B cell (primary cell): ENCODE measurements around the gene CDKN2D. TPM values are rescaled to one million over a fixed set of nuclear protein-coding genes. Genes with fewer than 3 reads are reported as not detected.

Experiments
- ATAC-seq: fragments of 200-7000 bp; cut with Tn5 transposase; one replicate; pipeline ENCODE4 v1.10.0; 2021; ENCODE audit warnings: low read depth, mild to moderate bottlenecking, moderate number of reproducible peaks, moderate library complexity
- CTCF ChIA-PET: fragments of 350-600 bp; sonication (Branson Sonifier 250); formaldehyde crosslinking; loops from one replicate; lab custom pipeline; 2021; ENCODE audit warnings: antibody characterized with exemption, inconsistent platforms; lab: Charles Lee
- POLR2A ChIA-PET: fragments of 350-600 bp; sonication (Branson Sonifier 250); formaldehyde crosslinking; loops from one replicate; lab custom pipeline; 2021; ENCODE audit warnings: antibody characterized with exemption; lab: Charles Lee
- DNase-seq: peaks from one replicate; pipeline ENCODE4 v3.0.0; 2013
- H2AFZ ChIP-seq: 2 replicates; pipeline ENCODE4 v1.6.1; 2012; ENCODE audit warnings: mild to moderate bottlenecking, low read depth, low read length; ENCODE audit not compliant: insufficient read depth, poor library complexity, severe bottlenecking
- H3K27ac ChIP-seq, 2 donors: 1 replicate in 1 of 2; 2 replicates in 1 of 2; pipeline ENCODE4 v1.5.1; 2012 to 2013; ENCODE audit warnings: low read length in 2 of 2, mild to moderate bottlenecking in 2 of 2, moderate library complexity in 1 of 2
- H3K27me3 ChIP-seq, 4 experiments: fragments of 200-600 bp in 1 of 4; sonication (generic) in 1 of 4; replicated peaks in 1 of 4; 1 replicate in 2 of 4; 2 replicates in 2 of 4; pipeline versions ENCODE4 v1.6.1 to v1.7.0; 2013 to 2016; ENCODE audit warnings: low read length in 3 of 4, mild to moderate bottlenecking in 2 of 4, mixed read lengths in 1 of 4, moderate library complexity in 1 of 4; ENCODE audit not compliant: insufficient read depth in 4 of 4, control insufficient read depth in 3 of 4; ENCODE audit errors: control extremely low read depth in 1 of 4
- H3K36me3 ChIP-seq, 2 experiments: replicated peaks in 1 of 2; 1 replicate in 1 of 2; 2 replicates in 1 of 2; pipeline versions ENCODE4 v1.6.1 to v1.7.1; 2013; ENCODE audit warnings: low read length in 1 of 2; ENCODE audit not compliant: insufficient read depth in 2 of 2, control insufficient read depth in 1 of 2; ENCODE audit errors: control extremely low read depth in 1 of 2, extremely low read depth in 1 of 2
- H3K4me1 ChIP-seq, 2 donors: fragments of 200-600 bp in 1 of 2; sonication (generic) in 1 of 2; 1 replicate in 1 of 2; 2 replicates in 1 of 2; pipeline versions ENCODE4 v1.5.1 to v1.6.1; 2013 to 2017; ENCODE audit warnings: low read length in 2 of 2; ENCODE audit not compliant: control insufficient read depth in 2 of 2, insufficient read depth in 2 of 2
- H3K4me2 ChIP-seq: replicated peaks from 2 replicates; pipeline ENCODE3; 2012; ENCODE audit warnings: mild to moderate bottlenecking, low read depth, low read length; ENCODE audit not compliant: poor library complexity, severe bottlenecking
- H3K4me3 ChIP-seq, 5 experiments: fragments of 200-600 bp in 1 of 5; sonication (generic) in 1 of 5; 1 replicate in 3 of 5; 2 replicates in 2 of 5; pipeline versions ENCODE4 v1.5.1 to v1.7.0; 2011 to 2016; ENCODE audit warnings: low read length in 4 of 5, mild to moderate bottlenecking in 4 of 5, low read depth in 2 of 5, control low read depth in 1 of 5, moderate library complexity in 1 of 5; ENCODE audit not compliant: insufficient read depth in 1 of 5; ENCODE audit errors: control extremely low read depth in 1 of 5, extremely low read depth in 1 of 5
- H3K79me2 ChIP-seq: fragments of 200-600 bp; sonication (generic); one replicate; pipeline ENCODE4 v1.6.0; 2016; ENCODE audit warnings: low read length; ENCODE audit not compliant: control insufficient read depth, insufficient read depth
- H3K9ac ChIP-seq: fragments of 200-600 bp; sonication (generic); 2 replicates; pipeline ENCODE4 v1.6.1; 2017; ENCODE audit warnings: mild to moderate bottlenecking, low read length, moderate library complexity
- H3K9me3 ChIP-seq, 3 donors: one replicate each; pipeline versions ENCODE4 v1.6.1 to v1.7.1; 2013; ENCODE audit warnings: low read length in 2 of 3; ENCODE audit not compliant: control insufficient read depth in 2 of 3, insufficient read depth in 1 of 3; ENCODE audit errors: control extremely low read depth in 1 of 3
- H4K20me1 ChIP-seq: 2 replicates; pipeline ENCODE4 v1.6.0; 2012; ENCODE audit warnings: mild to moderate bottlenecking, low read length; ENCODE audit not compliant: insufficient read depth, control insufficient read depth, poor library complexity, severe bottlenecking
- H3K27ac Mint-ChIP-seq: one replicate; pipeline ENCODE4 v1.8.0; 2021; ENCODE audit warnings: mixed read lengths
- H3K27me3 Mint-ChIP-seq: one replicate; pipeline ENCODE4 v1.8.0; 2021; ENCODE audit warnings: mixed read lengths
- H3K4me1 Mint-ChIP-seq: one replicate; pipeline ENCODE4 v1.8.0; 2021; ENCODE audit warnings: mixed read lengths
- H3K4me3 Mint-ChIP-seq: one replicate; pipeline ENCODE4 v1.8.0; 2021; ENCODE audit warnings: mixed read lengths
- H3K9me3 Mint-ChIP-seq: one replicate; pipeline ENCODE4 v1.8.0; 2022; ENCODE audit warnings: mixed read lengths; ENCODE audit not compliant: insufficient read depth
- CTCF ChIP-seq: fragments of 200-600 bp; IDR thresholded peaks from one replicate; pipeline ENCODE4 v1.8.0; 2022; ENCODE audit warnings: antibody characterized with exemption, mild to moderate bottlenecking
- EZH2 ChIP-seq: IDR thresholded peaks from 2 replicates; pipeline ENCODE4 v1.6.1; 2012; ENCODE audit warnings: borderline replicate concordance, low read depth, mild to moderate bottlenecking, moderate library complexity, low read length; ENCODE audit not compliant: insufficient read depth, poor library complexity, severe bottlenecking
- WGBS: methylation state at CpG from one replicate; pipeline ENCODE4 v1.1.5; 2013; ENCODE audit warnings: missing lambda C conversion rate; ENCODE audit not compliant: insufficient coverage; 5-methylcytosine and 5-hydroxymethylcytosine counted together
- intact Hi-C: fragments of 100-400 bp; cut with micrococcal nuclease; formaldehyde crosslinking; loops from one replicate; pipeline ENCODE4 v1.10.0; 2022
- polyA plus RNA-seq: library from polyadenylated mRNA; depleted of rRNA; stranded (reverse); fragments of >200 nt; gene quantifications from 2 replicates; pipeline ENCODE4 v1.2.3, GENCODE V29; 2012
- total RNA-seq, 2 donors: library from RNA; stranded (reverse); fragments of 120-200 nt in 1 of 2; gene quantifications; 1 replicate in 1 of 2; 2 replicates in 1 of 2; pipeline versions ENCODE4 v1.2.3 to v1.2.4, GENCODE V29; 2013 to 2022

CDKN2D gene
- total and polyA plus RNA-seq, 2 donors (not counting 1 experiment from before 2014, with no cell fraction given): 38.4 to 122 TPM

- intact Hi-C loops: no loop called here
- Histone ChIP-seq H3K9me3 (no peaks in the 10 kb centered on the region), H3K9ac (no peak overlapping the region), H3K4me3 (no peak overlapping the region), H3K27me3 (no peaks in the 10 kb centered on the region), H3K27ac (no peak overlapping the region), H3K79me2 (peaks cover 97% of the 10 kb centered on the region), H3K36me3 (peaks cover 3 to 26% of the 10 kb centered on the region in 2 experiments), H2AFZ (no peak overlapping the region), H3K4me1 (peaks cover 21 to 72% of the 10 kb centered on the region in 2 donors), H4K20me1 (peaks cover 75% of the 10 kb centered on the region), H3K4me2 (no peak overlapping the region)
- over 99% methylated on average over 14 of the region's 15 CpGs for WGBS
- ATAC-seq (no peak), DNase-seq (no peak)
- POLR2A ChIA-PET: interaction anchor here (1.0 to 1.8 kb wide), 2 partner anchors 9 to 10 kb away, joined by 3 to 4 read pairs; no protein-coding TSS in a partner anchor
- Mint-ChIP-seq H3K27ac (peak overlapping the region; percentile 37), H3K27me3 (no peaks in the 10 kb centered on the region), H3K4me3 (no peak overlapping the region), H3K9me3 (no peaks in the 10 kb centered on the region), H3K4me1 (peaks cover 48% of the 10 kb centered on the region)
- TF ChIP-seq CTCF: no peak
- no peak for TF ChIP-seq EZH2
- CTCF ChIA-PET: interaction anchor here (1.0 to 2.4 kb wide), 4 partner anchors 9 to 71 kb away, joined by 3 to 9 read pairs (median 5); no protein-coding TSS in a partner anchor
Observed at GRCh38 chr19:10612499-10613119, 43.8 kb upstream of the CDKN2D start.

GRCh38 chr19:10611907-10612306 is 43.1 kb upstream of the CDKN2D start:
- H2AFZ ChIP-seq: no peak overlapping the region
- H3K9me3 Mint-ChIP-seq: no peaks in the 10 kb centered on the region
- DNase-seq (no peak), ATAC-seq (no peak)
- no peak overlapping the region for H3K9ac ChIP-seq
- 98% methylated on average over 5 of the region's 5 CpGs for WGBS
- peaks cover 96% of the 10 kb centered on the region for H3K79me2 ChIP-seq
- no peak overlapping the region for H3K27ac Mint-ChIP-seq
- H3K36me3 ChIP-seq: peaks cover 3 to 19% of the 10 kb centered on the region in 2 experiments
- H3K4me3 Mint-ChIP-seq: no peak overlapping the region
- intact Hi-C loops: no loop called here
- TF ChIP-seq EZH2: no peak
- TF ChIP-seq CTCF: no peak
- H3K4me2 ChIP-seq: no peak overlapping the region
- H3K27me3 ChIP-seq: no peaks in the 10 kb centered on the region
- peaks cover 68% of the 10 kb centered on the region for H4K20me1 ChIP-seq
- CTCF ChIA-PET: interaction anchor here (1.0 to 2.7 kb wide), 7 partner anchors 8 to 70 kb away, joined by 3 to 20 read pairs (median 4); no protein-coding TSS in a partner anchor
- no peaks in the 10 kb centered on the region for H3K27me3 Mint-ChIP-seq
- peaks cover 44% of the 10 kb centered on the region for H3K4me1 Mint-ChIP-seq
- H3K4me1 ChIP-seq: peaks cover 21 to 71% of the 10 kb centered on the region in 2 donors
- no peak overlapping the region for H3K4me3 ChIP-seq
- H3K27ac ChIP-seq: no peak overlapping the region
- POLR2A ChIA-PET: interaction anchor here (0.6 to 1.8 kb wide), 4 partner anchors 9 to 64 kb away, joined by 3 to 5 read pairs (median 4); no protein-coding TSS in a partner anchor
- no peaks in the 10 kb centered on the region for H3K9me3 ChIP-seq
